Mesothelial cell of epicardium (in vitro differentiated cells): Measurements from ENCODE around the gene PPP1R37. TPM values are rescaled to one million over a fixed set of nuclear protein-coding genes. Genes with fewer than 3 reads are reported as not detected.

ENCODE experiments used
- DNase-seq, 2 experiments: peaks; one replicate each; pipeline ENCODE4 v3.0.0; 2021; ENCODE audit warnings: low spot score in 2 of 2; ENCODE audit not compliant: unreplicated experiment in 2 of 2
- H3K27ac Mint-ChIP-seq: 2 replicates; pipeline ENCODE4 v1.8.0; 2021; ENCODE audit warnings: mixed read lengths
- H3K27me3 Mint-ChIP-seq: 2 replicates; pipeline ENCODE4 v1.8.0; 2021; ENCODE audit warnings: low read depth, mixed read lengths
- H3K36me3 Mint-ChIP-seq: 2 replicates; pipeline ENCODE4 v1.8.0; 2021; ENCODE audit warnings: mixed read lengths
- H3K4me1 Mint-ChIP-seq: 2 replicates; pipeline ENCODE4 v1.8.0; 2021; ENCODE audit warnings: mixed read lengths
- H3K4me3 Mint-ChIP-seq: 2 replicates; pipeline ENCODE4 v1.8.0; 2021; ENCODE audit warnings: mild to moderate bottlenecking, moderate library complexity, mixed read lengths
- H3K9me3 Mint-ChIP-seq: 2 replicates; pipeline ENCODE4 v1.8.0; 2021; ENCODE audit warnings: mixed read lengths
- CTCF ChIP-seq: fragments of 200-600 bp; sonication (generic); IDR thresholded peaks from one replicate; pipeline ENCODE4 v1.5.0; 2021; ENCODE audit warnings: antibody characterized with exemption; ENCODE audit not compliant: unreplicated experiment
- total RNA-seq: library from RNA; stranded (reverse); gene quantifications from 3 replicates; pipeline ENCODE4 v1.2.1, GENCODE V29; 2021

PPP1R37 gene
- total RNA-seq, 1 donor from 2014 or later = 40.7 TPM

- H3K27me3 Mint-ChIP-seq = no peaks in the 10 kb centered on the region
- H3K36me3 Mint-ChIP-seq = peaks cover 10% of the 10 kb centered on the region
- H3K4me1 Mint-ChIP-seq = peaks cover 5% of the 10 kb centered on the region
- no peak for DNase-seq
- H3K27ac Mint-ChIP-seq = no peak overlapping the region
- H3K9me3 Mint-ChIP-seq = no peaks in the 10 kb centered on the region
- H3K4me3 Mint-ChIP-seq = no peak overlapping the region
- TF ChIP-seq CTCF = no peak
Observed at GRCh38 chr19:45142016-45142725, 49.2 kb downstream of the PPP1R37 start.

DNA sequence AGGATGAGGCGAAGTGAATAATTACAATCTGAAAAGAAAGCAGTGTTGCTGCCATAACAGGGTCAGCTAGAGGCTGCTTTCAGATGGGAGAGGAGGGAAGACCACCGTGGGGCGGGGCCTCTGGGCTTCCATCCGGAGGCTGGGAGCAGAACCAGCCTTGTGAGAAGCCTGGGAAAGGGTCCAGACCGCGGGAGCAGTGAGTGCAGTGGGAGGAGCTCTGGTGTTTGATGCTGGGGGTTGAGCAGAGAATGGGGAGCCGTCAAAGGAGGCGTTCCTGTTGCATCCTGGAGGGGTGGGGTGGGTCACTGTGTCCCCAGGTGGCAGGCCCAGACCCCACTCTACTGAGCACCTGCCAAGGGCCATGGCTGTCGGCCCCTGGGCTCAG lies 49.7 kb downstream of the PPP1R37 start:
- DNase-seq = no peak
- no peaks in the 10 kb centered on the region for H3K9me3 Mint-ChIP-seq
- no peaks in the 10 kb centered on the region for H3K27me3 Mint-ChIP-seq
- TF ChIP-seq CTCF = no peak
- H3K27ac Mint-ChIP-seq = no peak overlapping the region
- H3K4me1 Mint-ChIP-seq = peaks cover 4% of the 10 kb centered on the region
- H3K4me3 Mint-ChIP-seq = no peak overlapping the region
- peaks cover 10% of the 10 kb centered on the region for H3K36me3 Mint-ChIP-seq

GRCh38 chr19:45144431-45145269 lies 51.7 kb downstream of the PPP1R37 start:
- DNase-seq = no peak
- no peaks in the 10 kb centered on the region for H3K9me3 Mint-ChIP-seq
- no peak for TF ChIP-seq CTCF
- no peaks in the 10 kb centered on the region for H3K27me3 Mint-ChIP-seq
- H3K36me3 Mint-ChIP-seq = peaks cover 14% of the 10 kb centered on the region
- no peak overlapping the region for H3K4me3 Mint-ChIP-seq
- no peaks in the 10 kb centered on the region for H3K4me1 Mint-ChIP-seq
- H3K27ac Mint-ChIP-seq = no peak overlapping the region

DNA sequence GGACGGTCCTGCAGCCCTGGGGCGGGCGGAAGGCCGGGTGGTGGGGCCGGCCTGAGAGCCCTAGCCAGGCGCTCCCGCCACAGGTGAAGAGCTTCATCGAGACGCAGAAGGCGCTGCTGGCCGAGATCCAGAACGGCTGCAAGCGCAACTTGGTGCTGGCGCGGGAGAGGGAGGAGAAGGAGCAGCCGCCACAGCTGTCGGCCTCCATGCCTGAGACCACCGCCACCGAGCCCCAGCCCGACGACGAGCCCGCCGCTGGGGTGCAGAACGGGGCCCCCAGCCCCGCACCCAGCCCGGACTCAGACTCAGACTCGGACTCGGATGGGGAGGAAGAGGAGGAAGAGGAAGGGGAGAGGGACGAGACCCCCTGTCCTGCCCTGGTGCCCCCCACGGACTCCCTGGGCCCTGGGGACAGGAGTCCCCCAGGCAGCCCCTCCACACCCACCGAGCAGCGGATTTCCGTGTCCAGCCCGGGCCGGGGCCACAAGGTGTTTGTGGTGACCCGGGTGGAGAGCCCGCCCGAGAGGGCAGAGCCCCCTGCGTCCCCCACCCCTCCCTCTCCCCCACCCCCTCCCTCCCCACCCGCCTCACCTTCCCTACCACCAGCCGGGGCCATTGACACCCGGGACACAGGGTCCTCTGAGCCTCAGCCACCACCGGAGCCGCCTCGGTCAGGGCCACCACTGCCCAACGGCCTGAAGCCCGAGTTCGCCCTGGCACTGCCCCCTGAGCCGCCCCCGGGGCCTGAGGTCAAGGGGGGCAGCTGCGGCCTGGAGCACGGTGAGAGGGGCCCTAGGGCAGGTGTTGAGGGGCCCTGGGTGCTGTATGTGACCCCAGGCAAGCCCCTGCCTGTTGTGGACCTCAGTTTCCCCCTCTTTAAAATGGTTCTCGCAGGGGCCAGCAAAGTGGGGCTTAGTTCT lies 52.6 kb downstream of the PPP1R37 start:
- TF ChIP-seq CTCF = no peak
- no peak overlapping the region for H3K27ac Mint-ChIP-seq
- DNase-seq = no peak
- no peak overlapping the region for H3K4me3 Mint-ChIP-seq
- no peaks in the 10 kb centered on the region for H3K9me3 Mint-ChIP-seq
- no peaks in the 10 kb centered on the region for H3K4me1 Mint-ChIP-seq
- no peaks in the 10 kb centered on the region for H3K27me3 Mint-ChIP-seq
- peaks cover 14% of the 10 kb centered on the region for H3K36me3 Mint-ChIP-seq

GRCh38 chr19:45146251-45146650 lies 53.3 kb downstream of the PPP1R37 start:
- Mint-ChIP-seq H3K4me3 (no peak overlapping the region), H3K27ac (no peak overlapping the region), H3K9me3 (no peaks in the 10 kb centered on the region)

More at GRCh38 chr19:45146251-45146650, 53.3 kb downstream of the PPP1R37 start:
- H3K27me3 Mint-ChIP-seq = peaks cover 2% of the 10 kb centered on the region
- peaks cover 14% of the 10 kb centered on the region for H3K36me3 Mint-ChIP-seq
- no peak for DNase-seq
- no peaks in the 10 kb centered on the region for H3K4me1 Mint-ChIP-seq
- no peak for TF ChIP-seq CTCF
